OCI-LY7 (cell line): ENCODE results near the gene RPL22.
A peak's percentile ranks its signal among the peaks of the same experiment; 100 is the strongest.

Experiments used
- CTCF ChIP-seq: fragments of 200-600 bp; sonication (generic); conservative IDR thresholded peaks from 2 replicates; pipeline ENCODE4 v1.5.1; 2014; ENCODE audit warnings: mild to moderate bottlenecking, antibody characterized with exemption, low read length, moderate library complexity, mixed read lengths
- EZH2phosphoT487 ChIP-seq: fragments of 200-600 bp; sonication (generic); IDR thresholded peaks from 2 replicates; pipeline ENCODE4 v1.6.1; 2018; ENCODE audit warnings: low read depth, borderline replicate concordance, mild to moderate bottlenecking, mixed run types, antibody characterized with exemption, low read length, moderate library complexity, mixed read lengths

- TF ChIP-seq CTCF, result peak; percentile 82
- no peak for TF ChIP-seq EZH2phosphoT487
Measured at GRCh38 chr1:6185635-6186382, 13.6 kb downstream of the RPL22 start.
